H1 (cell line): ENCODE results near the gene SPATA21. TPM values are rescaled to one million over a fixed set of nuclear protein-coding genes. Genes with fewer than 3 reads are reported as not detected.

Experiments used
- ATF3 ChIP-seq: IDR thresholded peaks from 2 replicates; pipeline ENCODE4 v1.6.1; 2011; ENCODE audit warnings: low read depth, mild to moderate bottlenecking, low read length; ENCODE audit not compliant: insufficient read depth
- CEBPB ChIP-seq: IDR thresholded peaks from 2 replicates; pipeline ENCODE4 v1.6.1; 2012; ENCODE audit warnings: low read depth, low read length
- CTCF ChIP-seq, 3 experiments: IDR thresholded peaks; 1 replicate in 2 of 3; 2 replicates in 1 of 3; pipeline versions ENCODE4 v1.5.1 to v1.6.1; 2011; ENCODE audit warnings: low read length in 3 of 3, mild to moderate bottlenecking in 3 of 3, inconsistent platforms in 2 of 3, low read depth in 1 of 3, moderate library complexity in 1 of 3; ENCODE audit not compliant: insufficient read depth in 1 of 3; ENCODE audit errors: control extremely low read depth in 1 of 3
- EP300 ChIP-seq, 2 experiments: IDR thresholded peaks; 1 replicate in 1 of 2; 2 replicates in 1 of 2; pipeline ENCODE4 v1.6.1; 2011 to 2012; ENCODE audit warnings: low read depth in 2 of 2, low read length in 2 of 2, mild to moderate bottlenecking in 2 of 2, borderline replicate concordance in 1 of 2, inconsistent platforms in 1 of 2, moderate library complexity in 1 of 2
- HDAC6 ChIP-seq: IDR thresholded peaks from one replicate; pipeline ENCODE4 v1.7.1; 2012; ENCODE audit warnings: low read depth, mild to moderate bottlenecking, inconsistent platforms, low read length, moderate library complexity
- JUND ChIP-seq: IDR thresholded peaks from 2 replicates; pipeline ENCODE4 v1.6.1; 2011; ENCODE audit warnings: mild to moderate bottlenecking, improper control_type of control experiment, low read length
- PHF8 ChIP-seq: fragments of 200-600 bp; sonication (generic); conservative IDR thresholded peaks from 2 replicates; pipeline ENCODE4 v1.7.1; 2012; ENCODE audit warnings: low read depth, mild to moderate bottlenecking, inconsistent platforms, low read length, moderate library complexity
- POLR2A ChIP-seq, 2 experiments: IDR thresholded peaks; 1 replicate in 1 of 2; 2 replicates in 1 of 2; pipeline ENCODE4 v1.6.1; 2011; ENCODE audit warnings: low read depth in 2 of 2, low read length in 2 of 2, mild to moderate bottlenecking in 2 of 2; ENCODE audit errors: control extremely low read depth in 1 of 2
- POLR2AphosphoS5 ChIP-seq: IDR thresholded peaks from 2 replicates; pipeline ENCODE4 v1.6.1; 2011; ENCODE audit warnings: low read depth, low read length
- SIN3A ChIP-seq, 2 experiments: IDR thresholded peaks in 1 of 2; conservative IDR thresholded peaks in 1 of 2; 2 replicates each; pipeline ENCODE4 v1.6.1; 2011 to 2012; ENCODE audit warnings: low read length in 2 of 2, improper control_type of control experiment in 1 of 2, low read depth in 1 of 2, mild to moderate bottlenecking in 1 of 2
- SIX5 ChIP-seq: IDR thresholded peaks from 2 replicates; pipeline ENCODE4 v1.6.1; 2011; ENCODE audit warnings: mild to moderate bottlenecking, low read depth, low read length
- TEAD4 ChIP-seq: IDR thresholded peaks from 2 replicates; pipeline ENCODE4 v1.6.1; 2012; ENCODE audit warnings: low read depth, low read length, inconsistent platforms, mixed read lengths
- USF2 ChIP-seq: IDR thresholded peaks from 2 replicates; pipeline ENCODE4 v1.6.1; 2011; ENCODE audit warnings: low read length, improper control_type of control experiment
- polyA plus RNA-seq, 7 experiments: library from polyadenylated mRNA; depleted of rRNA in 3 of 7; stranded (reverse) in 5 of 7; unstranded in 2 of 7; fragments of >200 nt in 5 of 7; fragments of 200-250 nt in 2 of 7; gene quantifications; 1 replicate in 5 of 7; 2 replicates in 1 of 7; 4 replicates in 1 of 7; pipeline versions ENCODE4 v1.2.1 to v1.2.3, GENCODE V29; 2011 to 2013; ENCODE audit warnings: missing spikeins in 2 of 7, mixed read lengths in 2 of 7
- total RNA-seq: library from RNA; stranded (reverse); fragmentation: NEBNext Ultra II Directional; extraction: Animal tissue kit (Norgen Biotek cat#: 25700); gene quantifications from 2 replicates; pipeline ENCODE4 v1.2.1, GENCODE V29; 2021

The SPATA21 gene
- total and polyA plus RNA-seq, 2 of the 8 experiments (the other 6 are each of a cell fraction or from before 2014, with no cell fraction given) = not detected

GRCh38 chr1:16440470-16441281 is 3.5 kb upstream of the SPATA21 start, which contains the start of gene NECAP2 (continued):
- TF ChIP-seq ATF3 (no peak), CTCF (IDR thresholded peaks at IDR 0.05; ENCODE audit: control extremely low read depth in 1 of 3, insufficient read depth in 1 of 3, low read depth in 1 of 3, low read length in 3 of 3) (peak; percentile 85 to 96 (median 86)), HDAC6 (peak; percentile 70), SIX5 (no peak), POLR2A (IDR thresholded peaks at IDR 0.05; ENCODE audit: control extremely low read depth in 1 of 2, low read depth in 2 of 2, low read length in 2 of 2) (peak; percentile 21 to 93), SIN3A (conservative IDR thresholded peaks at IDR 0.05 in 1 of 2, IDR thresholded peaks at IDR 0.05 in 1 of 2; ENCODE audit: low read depth in 1 of 2, low read length in 2 of 2) (peak in 1 of 2 experiments; percentile 82; a peak in 2 of 4 replicates), PHF8 (peak; percentile 87), JUND (no peak), POLR2AphosphoS5 (peak; percentile 95), TEAD4 (no peak), CEBPB (no peak), USF2 (peak; percentile 55), EP300 (IDR thresholded peaks at IDR 0.05; ENCODE audit: borderline replicate concordance in 1 of 2, low read depth in 2 of 2, low read length in 2 of 2) (peak in 1 of 2 experiments; percentile 70; a peak in 1 of 3 replicates)
